HepG2 (cell line): ENCODE measurements around the gene TMEM31. TPM values are rescaled to one million over a fixed set of nuclear protein-coding genes. Genes with fewer than 3 reads are reported as not detected.
A peak's percentile ranks its signal among the peaks of the same experiment; 100 is the strongest.

Experiments used
- ARNTL ChIP-seq: sonication (generic); formaldehyde crosslinking; IDR thresholded peaks from 2 replicates; pipeline ENCODE4 v1.4.0; 2020; ENCODE audit warnings: mild to moderate bottlenecking, missing genetic modification reagents
- ATF4 ChIP-seq, 2 experiments: fragments of 450-650 bp in 1 of 2; sonication (generic) in 1 of 2; formaldehyde crosslinking; IDR thresholded peaks; 2 replicates each; pipeline versions ENCODE4 v1.5.0 to v1.8.0; 2020 to 2022; ENCODE audit warnings: mild to moderate bottlenecking in 1 of 2, missing genetic modification reagents in 1 of 2
- CBX5 ChIP-seq: sonication (generic); formaldehyde crosslinking; IDR thresholded peaks from 2 replicates; pipeline ENCODE4 v1.4.0; 2020; ENCODE audit warnings: missing genetic modification reagents, borderline replicate concordance
- POLR2AphosphoS2 ChIP-seq: IDR thresholded peaks from 2 replicates; pipeline ENCODE4 v1.6.1; 2011; ENCODE audit warnings: low read depth, low read length, improper control_type of control experiment
- ZBTB4 ChIP-seq: sonication (generic); formaldehyde crosslinking; IDR thresholded peaks from 2 replicates; pipeline ENCODE4 v1.4.0; 2020; ENCODE audit warnings: missing genetic modification reagents, mild to moderate bottlenecking, borderline replicate concordance
- ZBTB40 ChIP-seq, 2 experiments: fragments of 450-650 bp in 1 of 2; sonication (generic) in 1 of 2; formaldehyde crosslinking in 1 of 2; IDR thresholded peaks; 2 replicates each; pipeline versions ENCODE4 v1.6.1 to v1.8.0; 2016 to 2022; ENCODE audit warnings: antibody characterized with exemption in 1 of 2, mild to moderate bottlenecking in 1 of 2, missing genetic modification reagents in 1 of 2
- ZNF205 ChIP-seq: IDR thresholded peaks from 2 replicates; pipeline ENCODE4 v1.6.1; 2018; ENCODE audit warnings: missing biosample characterization, missing genetic modification reagents
- ZNF326 ChIP-seq: sonication (generic); formaldehyde crosslinking; IDR thresholded peaks from 2 replicates; pipeline ENCODE4 v1.4.0; 2020; ENCODE audit warnings: missing genetic modification reagents, borderline replicate concordance
- ZNF639 ChIP-seq: conservative IDR thresholded peaks from 2 replicates; pipeline ENCODE4 v1.6.1; 2018; ENCODE audit warnings: missing genetic modification reagents
- polyA plus RNA-seq, 8 experiments: library from polyadenylated mRNA; depleted of rRNA in 3 of 8; stranded (reverse) in 7 of 8; unstranded in 1 of 8; fragments of >200 nt; fragmentation: Illumina TruSeq in 4 of 8; extraction: Trizol in 4 of 8; gene quantifications; 2 replicates each; pipeline versions ENCODE4 v1.2.1 to v1.2.3, GENCODE V29; 2011 to 2016; ENCODE audit warnings: low read depth in 4 of 8, missing spikeins in 1 of 8, mixed read lengths in 1 of 8; ENCODE audit not compliant: insufficient read depth in 1 of 8
- total RNA-seq, 5 experiments: library from RNA; depleted of rRNA; stranded (reverse); fragments of >200 nt; fragmentation: Illumina TruSeq; extraction: Trizol; gene quantifications; 2 replicates each; pipeline ENCODE4 v1.2.3, GENCODE V29; 2016; ENCODE audit warnings: low read depth in 1 of 5
- TF ChIP-seq, protein P1 (sequence below): sonication (generic); formaldehyde crosslinking; conservative IDR thresholded peaks from 2 replicates; pipeline ENCODE4 v1.8.0; 2022; ENCODE audit warnings: low read depth, missing genetic modification reagents

TMEM31 gene
- total and polyA plus RNA-seq, 2 of the 13 experiments (the other 11 are each of a cell fraction or from before 2014, with no cell fraction given) = 0.16 TPM; not detected in 1

- no peak for TF ChIP-seq ZBTB40 (IDR thresholded peaks at IDR 0.05)
- TF ChIP-seq ZBTB40 (CRISPR knock-in tag; IDR thresholded peaks at IDR 0.05) = no peak
- no peak for TF ChIP-seq ARNTL (CRISPR knock-in tag)
- TF ChIP-seq ZNF326 (CRISPR knock-in tag) = no peak
- TF ChIP-seq POLR2AphosphoS2 = no peak; the same call in 1 of the 2 replicates
- TF ChIP-seq ATF4 (CRISPR knock-in tag; IDR thresholded peaks at IDR 0.05) = no peak
- TF ChIP-seq CBX5 = 0 out of 2 replicates have a peak, but pooled peaks have one; percentile 24
- TF ChIP-seq ZNF639 (CRISPR knock-in tag) = no peak
- no peak for TF ChIP-seq ZBTB4
- TF ChIP-seq, protein P1, sequence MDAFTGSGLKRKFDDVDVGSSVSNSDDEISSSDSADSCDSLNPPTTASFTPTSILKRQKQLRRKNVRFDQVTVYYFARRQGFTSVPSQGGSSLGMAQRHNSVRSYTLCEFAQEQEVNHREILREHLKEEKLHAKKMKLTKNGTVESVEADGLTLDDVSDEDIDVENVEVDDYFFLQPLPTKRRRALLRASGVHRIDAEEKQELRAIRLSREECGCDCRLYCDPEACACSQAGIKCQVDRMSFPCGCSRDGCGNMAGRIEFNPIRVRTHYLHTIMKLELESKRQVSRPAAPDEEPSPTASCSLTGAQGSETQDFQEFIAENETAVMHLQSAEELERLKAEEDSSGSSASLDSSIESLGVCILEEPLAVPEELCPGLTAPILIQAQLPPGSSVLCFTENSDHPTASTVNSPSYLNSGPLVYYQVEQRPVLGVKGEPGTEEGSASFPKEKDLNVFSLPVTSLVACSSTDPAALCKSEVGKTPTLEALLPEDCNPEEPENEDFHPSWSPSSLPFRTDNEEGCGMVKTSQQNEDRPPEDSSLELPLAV (CRISPR knock-in tag) = no peak
- TF ChIP-seq ZNF205 (CRISPR knock-in tag) = no peak
Observed at GRCh38 chrX:103687073-103687695, 23.5 kb upstream of the TMEM31 start (continued).
